SU-DHL-6 (cell line): Measurements from ENCODE around the gene NPM1.

Experiments used
- CTCF ChIP-seq: fragments of 200-600 bp; sonication (generic); IDR thresholded peaks from one replicate; pipeline ENCODE4 v1.5.1; 2017; ENCODE audit warnings: antibody characterized with exemption, mild to moderate bottlenecking, low read length, moderate library complexity; ENCODE audit not compliant: insufficient read depth, poor library complexity, severe bottlenecking
- EZH2phosphoT487 ChIP-seq: fragments of 200-600 bp; sonication (generic), shearing (Covaris generic); conservative IDR thresholded peaks from 2 replicates; pipeline ENCODE4 v1.6.1; 2018; ENCODE audit warnings: mild to moderate bottlenecking, antibody characterized with exemption, low read length, moderate library complexity, mixed read lengths

DNA sequence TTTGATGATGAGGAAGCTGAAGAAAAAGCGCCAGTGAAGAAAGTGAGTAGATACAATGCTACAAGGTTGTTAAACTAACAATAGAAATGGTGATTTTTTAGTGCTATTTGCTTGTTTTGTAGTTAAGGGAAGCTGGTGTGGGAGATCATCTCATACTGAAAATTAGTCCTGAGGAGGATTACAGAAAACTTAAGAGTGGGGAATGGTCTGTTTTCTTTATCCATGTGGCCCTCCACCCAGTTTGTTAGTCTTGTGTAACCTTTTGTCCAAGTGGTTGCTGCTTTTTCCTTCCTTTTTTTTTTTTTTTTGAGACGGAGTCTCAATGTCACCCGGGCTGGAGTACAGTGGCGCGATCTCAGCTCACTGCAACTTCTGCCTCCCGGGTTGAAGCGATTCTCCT, 12.5 kb downstream of the NPM1 start:
- TF ChIP-seq CTCF: no peak
- TF ChIP-seq EZH2phosphoT487: no peak
